GM19468 (cell line): Measurements from ENCODE around the gene TAOK2.

ENCODE experiments used
- ATAC-seq: cut with Tn5 transposase; IDR thresholded peaks from one replicate; pipeline ENCODE4 v1.9.1; 2021; ENCODE audit warnings: mild to moderate bottlenecking, moderate library complexity, moderate number of reproducible peaks; ENCODE audit not compliant: unreplicated experiment; ENCODE audit errors: extremely low read depth

The TAOK2 gene

GRCh38 chr16:29962344-29962994 is 11.2 kb upstream of the TAOK2 start:
- ATAC-seq: no peak

- ATAC-seq: no peak
Measured at GRCh38 chr16:29963021-29963743, 10.5 kb upstream of the TAOK2 start.

DNA sequence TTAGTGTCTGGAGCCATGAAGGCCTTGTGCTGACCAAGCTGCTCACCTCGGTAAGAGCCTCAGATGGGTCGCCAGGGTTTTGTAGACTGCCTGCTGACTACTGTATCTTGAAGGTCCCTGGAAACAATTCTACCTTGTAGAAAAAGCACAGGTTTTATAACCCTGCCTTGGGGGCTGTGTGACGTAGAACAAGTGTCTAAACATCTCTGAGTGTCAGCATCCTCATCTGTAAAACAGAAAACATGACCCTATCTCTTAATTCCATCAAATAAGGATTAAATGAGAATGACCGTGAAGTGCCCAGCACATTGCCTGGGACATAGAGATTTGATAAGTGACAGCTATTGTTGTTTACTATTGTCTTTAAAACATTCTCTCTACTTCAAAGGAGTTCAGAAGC is 5.5 kb upstream of the TAOK2 start:
- ATAC-seq: no peak

DNA sequence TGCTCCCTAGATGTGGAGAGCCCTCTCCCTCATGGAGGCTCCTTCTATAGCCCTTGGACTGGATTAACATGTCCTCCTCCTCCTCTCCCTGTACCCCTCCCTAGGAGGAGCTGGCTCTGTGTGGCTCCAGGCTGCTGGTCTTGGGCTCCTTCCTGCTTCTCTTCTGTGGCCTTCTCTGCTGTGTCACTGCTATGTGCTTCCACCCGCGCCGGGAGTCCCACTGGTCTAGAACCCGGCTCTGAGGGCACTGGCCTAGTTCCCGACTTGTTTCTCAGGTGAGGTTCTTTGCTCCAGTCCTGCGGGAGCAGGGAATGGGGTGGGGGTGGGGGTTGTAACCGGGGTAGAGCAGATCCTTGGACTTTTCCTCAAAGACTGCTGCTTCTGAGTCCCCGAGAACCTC is 2.4 kb upstream of the TAOK2 start:
- no peak for ATAC-seq

GRCh38 chr16:29972500-29972899 is 1.2 kb upstream of the TAOK2 start:
- ATAC-seq: no peak

DNA sequence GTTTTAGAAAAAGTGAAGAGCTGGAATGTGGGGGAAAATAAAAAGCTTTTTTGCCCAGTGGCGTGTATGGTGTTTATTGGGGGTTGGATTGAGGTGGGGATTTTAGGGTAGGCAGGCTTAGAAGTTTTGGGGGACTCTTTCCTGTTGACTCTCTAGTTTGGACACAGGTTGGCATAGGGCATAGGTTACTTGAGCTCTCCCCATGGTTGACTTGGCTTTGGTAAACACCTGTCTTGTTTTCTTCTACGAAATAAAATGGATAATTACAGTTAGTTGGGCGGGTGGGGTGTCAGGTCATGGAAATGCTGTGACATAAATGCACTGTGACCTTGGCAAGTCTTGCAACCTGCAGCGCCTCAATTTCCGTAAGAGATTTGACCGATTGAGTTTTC is 680 bp upstream of the TAOK2 start:
- ATAC-seq: no peak

GRCh38 chr16:29974291-29975133 is 844 bp downstream of the TAOK2 start:
- ATAC-seq: no peak

- no peak for ATAC-seq
Measured at GRCh38 chr16:29975134-29975538, 1.5 kb downstream of the TAOK2 start.

DNA sequence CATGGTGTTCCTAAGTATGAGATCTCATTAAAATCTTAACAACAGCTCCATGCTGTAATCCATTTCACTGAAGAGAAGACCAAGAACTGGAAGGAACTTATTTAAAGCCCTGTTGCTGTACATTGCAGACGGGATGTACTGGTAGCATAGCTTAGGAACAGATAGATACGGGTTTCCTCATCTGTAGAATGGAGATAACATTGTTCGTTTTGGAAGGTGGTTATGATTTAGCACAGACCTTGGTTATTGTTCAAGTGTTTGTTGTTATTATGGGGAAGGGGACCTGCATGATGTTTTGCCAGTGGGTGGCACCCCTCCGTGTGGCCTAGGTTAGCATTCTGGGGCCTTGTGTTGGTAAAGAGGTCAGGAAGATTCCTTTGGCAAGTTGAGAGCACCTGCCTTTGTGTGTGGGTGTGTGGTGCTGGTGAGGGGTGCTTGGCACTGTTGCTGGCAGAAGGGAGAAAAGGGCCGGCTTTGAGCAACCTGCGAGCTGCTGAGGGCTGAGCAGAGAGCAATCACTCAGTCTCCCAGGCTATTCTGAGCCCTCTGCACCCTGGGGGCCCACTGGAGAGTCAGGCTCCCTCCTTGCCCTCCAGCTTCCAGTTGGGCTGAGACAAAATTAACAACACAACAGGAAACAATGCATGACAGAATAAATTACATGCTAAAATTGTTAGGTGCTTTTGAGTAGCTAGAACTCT is 2.3 kb downstream of the TAOK2 start:
- ATAC-seq: no peak

DNA sequence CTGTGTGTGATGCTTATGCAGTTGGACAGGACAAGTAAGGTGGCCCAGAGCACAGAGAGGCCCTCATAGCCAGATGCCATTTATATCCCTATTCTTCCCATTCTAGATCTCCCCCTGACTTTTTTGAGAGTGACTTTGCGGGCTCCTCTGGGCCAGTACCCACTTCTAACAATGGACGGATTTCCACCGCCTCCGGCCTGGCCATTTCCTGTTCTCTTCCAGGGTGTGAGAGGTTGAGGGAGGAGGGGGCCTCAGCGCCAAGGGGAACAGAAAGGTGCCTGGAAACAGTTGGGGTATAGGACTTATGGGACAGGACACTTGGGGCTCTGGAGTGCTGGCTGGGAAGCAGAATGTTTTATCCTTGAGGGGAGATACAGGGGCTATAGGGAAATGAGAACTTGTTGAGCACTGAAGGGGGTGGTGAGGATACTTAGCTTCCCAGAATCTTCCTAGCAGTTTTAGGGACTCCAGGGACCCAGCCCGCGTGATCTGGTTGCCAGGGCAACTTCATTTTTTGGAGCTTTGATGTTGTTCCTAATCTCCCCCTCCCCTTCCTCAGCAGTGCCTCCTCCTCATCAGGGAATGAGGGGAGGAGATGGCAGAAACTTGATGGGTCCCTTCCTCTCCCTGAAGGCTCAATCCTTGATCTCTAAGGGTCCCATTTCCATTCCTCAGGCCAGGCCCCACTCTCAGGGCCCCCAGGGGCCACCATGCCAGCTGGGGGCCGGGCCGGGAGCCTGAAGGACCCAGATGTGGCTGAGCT is 3.6 kb downstream of the TAOK2 start:
- no peak for ATAC-seq

GRCh38 chr16:29978081-29978480 is 4.4 kb downstream of the TAOK2 start:
- ATAC-seq: no peak

DNA sequence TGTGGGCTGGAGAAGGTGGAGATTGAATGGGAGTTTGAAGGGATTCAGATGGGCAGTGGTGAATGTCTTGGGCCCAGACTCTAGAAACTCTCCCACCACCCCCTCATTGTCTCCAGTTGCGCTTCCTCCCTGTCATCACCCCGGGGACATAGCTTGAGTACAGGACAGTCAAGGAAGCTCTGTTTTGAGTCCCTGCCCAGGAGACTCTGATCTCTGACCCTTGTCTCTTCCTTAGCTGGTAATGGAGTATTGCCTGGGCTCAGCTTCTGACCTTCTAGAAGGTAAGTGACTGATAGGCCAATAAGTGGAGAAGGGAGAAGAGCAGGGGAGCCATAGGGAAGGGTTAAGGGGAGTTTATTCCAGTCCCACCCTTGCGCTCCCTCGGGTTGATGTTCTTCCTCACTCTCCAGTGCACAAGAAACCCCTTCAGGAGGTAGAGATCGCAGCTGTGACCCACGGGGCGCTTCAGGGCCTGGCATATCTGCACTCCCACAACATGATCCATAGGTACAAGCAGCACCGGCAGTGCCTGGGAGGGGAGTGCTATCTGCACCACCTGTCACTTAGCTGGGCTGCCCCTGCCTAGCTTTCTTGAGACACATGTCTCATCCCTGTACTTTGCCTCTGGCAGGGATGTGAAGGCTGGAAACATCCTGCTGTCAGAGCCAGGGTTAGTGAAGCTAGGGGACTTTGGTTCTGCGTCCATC is 5.0 kb downstream of the TAOK2 start:
- ATAC-seq: no peak

DNA sequence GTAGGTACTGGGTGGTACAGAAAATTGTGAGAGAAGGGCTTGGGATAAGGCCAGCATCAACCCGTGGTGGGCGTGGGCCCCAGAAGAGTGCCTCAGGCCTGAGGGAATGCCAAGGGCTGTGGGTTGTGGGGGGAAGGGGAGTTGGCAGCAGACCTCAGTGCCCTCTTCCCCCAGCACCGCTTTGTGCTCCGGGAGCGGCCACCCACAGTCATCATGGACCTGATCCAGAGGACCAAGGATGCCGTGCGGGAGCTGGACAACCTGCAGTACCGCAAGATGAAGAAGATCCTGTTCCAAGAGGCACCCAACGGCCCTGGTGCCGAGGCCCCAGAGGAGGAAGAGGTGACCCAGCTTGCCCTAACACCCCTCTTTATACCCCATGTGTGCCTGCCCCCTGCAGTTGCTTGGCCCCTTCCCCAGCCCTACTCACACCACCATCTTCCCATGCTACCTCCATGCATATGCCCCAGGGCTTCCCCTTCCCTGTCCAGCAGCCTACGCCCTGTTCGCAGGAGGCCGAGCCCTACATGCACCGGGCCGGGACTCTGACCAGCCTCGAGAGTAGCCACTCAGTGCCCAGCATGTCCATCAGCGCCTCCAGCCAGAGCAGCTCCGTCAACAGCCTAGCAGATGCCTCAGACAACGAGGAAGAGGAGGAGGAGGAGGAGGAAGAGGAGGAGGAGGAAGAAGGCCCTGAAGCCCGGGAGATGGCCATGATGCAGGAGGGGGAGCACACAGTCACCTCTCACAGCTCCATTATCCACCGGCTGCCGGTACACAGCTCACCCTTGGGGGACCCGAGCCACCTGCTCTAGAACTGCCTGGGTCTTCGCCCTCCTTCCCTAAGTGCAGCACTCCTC is 9.1 kb downstream of the TAOK2 start:
- no peak for ATAC-seq

- no peak for ATAC-seq
Measured at GRCh38 chr16:29983420-29984136, 9.9 kb downstream of the TAOK2 start.

DNA sequence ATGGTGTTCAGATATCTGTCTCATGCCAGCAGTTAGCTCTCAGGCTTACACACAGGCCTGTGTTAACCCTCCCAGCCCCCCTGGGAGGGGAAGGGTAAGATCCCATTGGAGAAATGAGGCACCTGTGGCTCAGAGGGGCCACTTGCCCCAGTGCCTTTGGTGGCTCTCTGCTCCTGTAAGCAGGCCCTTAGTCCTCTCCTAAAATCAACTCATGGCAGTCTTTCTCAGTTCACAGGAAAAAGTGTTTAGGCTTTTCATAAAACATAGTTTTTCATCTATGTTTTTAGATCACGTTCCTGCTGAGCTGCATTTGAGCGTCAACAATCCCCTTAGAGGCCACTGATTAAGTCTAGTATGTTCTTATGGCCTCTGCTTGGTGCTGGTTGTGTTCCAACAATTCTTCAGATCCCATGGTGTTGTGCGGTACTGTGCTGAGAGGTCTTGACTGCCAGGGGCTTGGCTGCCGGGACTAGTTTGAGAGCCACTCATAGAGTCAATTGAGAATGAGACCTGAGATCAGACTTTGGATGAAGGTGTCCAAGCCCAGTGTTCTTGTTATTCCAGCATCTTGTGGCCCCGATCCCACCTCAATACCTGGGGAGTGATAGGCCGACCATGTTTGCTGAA is 10.6 kb downstream of the TAOK2 start:
- no peak for ATAC-seq

DNA sequence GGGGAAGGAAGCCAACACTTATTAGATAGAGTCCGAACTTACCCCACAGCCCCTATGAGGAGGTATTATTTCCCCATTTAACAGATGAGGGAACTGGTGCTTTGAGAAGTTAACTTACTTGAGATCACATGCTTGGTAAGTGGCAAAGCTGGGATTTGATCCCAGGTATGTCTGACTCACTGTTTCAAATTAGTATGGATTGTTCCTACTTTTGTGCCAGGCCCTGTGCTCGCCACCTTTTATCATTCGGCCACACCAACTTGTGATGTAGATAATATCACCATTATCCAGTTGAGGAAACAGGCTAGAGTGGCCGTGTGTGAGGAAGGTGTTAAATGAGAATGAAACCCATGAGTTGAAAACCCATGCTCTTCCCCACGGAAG is 11.1 kb downstream of the TAOK2 start:
- ATAC-seq: no peak

DNA sequence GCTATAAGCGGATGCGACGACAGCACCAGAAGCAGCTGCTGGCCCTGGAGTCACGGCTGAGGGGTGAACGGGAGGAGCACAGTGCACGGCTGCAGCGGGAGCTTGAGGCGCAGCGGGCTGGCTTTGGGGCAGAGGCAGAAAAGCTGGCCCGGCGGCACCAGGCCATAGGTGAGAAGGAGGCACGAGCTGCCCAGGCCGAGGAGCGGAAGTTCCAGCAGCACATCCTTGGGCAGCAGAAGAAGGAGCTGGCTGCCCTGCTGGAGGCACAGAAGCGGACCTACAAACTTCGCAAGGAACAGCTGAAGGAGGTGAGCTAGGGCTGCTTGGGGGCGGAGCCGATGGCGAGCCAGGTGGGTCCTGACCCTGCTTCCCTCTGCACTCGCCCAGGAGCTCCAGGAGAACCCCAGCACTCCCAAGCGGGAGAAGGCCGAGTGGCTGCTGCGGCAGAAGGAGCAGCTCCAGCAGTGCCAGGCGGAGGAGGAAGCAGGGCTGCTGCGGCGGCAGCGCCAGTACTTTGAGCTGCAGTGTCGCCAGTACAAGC is 11.7 kb downstream of the TAOK2 start:
- ATAC-seq: no peak
